MM.1S (cell line): Measurements from ENCODE around the gene BMERB1.
"Not testable (repeated sequence)": the region's sequence is repeated elsewhere in the genome, so short reads cannot be mapped to it uniquely, and the experiment has no call there.

Experiments
- DNase-seq: peaks from one replicate; pipeline ENCODE4 v3.0.0-alpha.2; 2015
- H2AFZ ChIP-seq: fragments of 300-600 bp; sonication (generic); 2 replicates; pipeline ENCODE4 v1.6.0; 2016; ENCODE audit warnings: antibody characterized with exemption, low read length
- H3F3A ChIP-seq: fragments of 300-600 bp; sonication (generic); 2 replicates; pipeline ENCODE4 v1.6.1; 2016; ENCODE audit warnings: mild to moderate bottlenecking, antibody characterized with exemption, low read length, moderate library complexity, mixed read lengths; ENCODE audit not compliant: insufficient read depth
- H3K27ac ChIP-seq: fragments of 300-600 bp; sonication (generic); 2 replicates; pipeline ENCODE4 v1.5.1; 2016; ENCODE audit warnings: mild to moderate bottlenecking, low read length
- H3K27me3 ChIP-seq: fragments of 300-600 bp; sonication (generic); replicated peaks from 2 replicates; pipeline ENCODE4 v1.6.0; 2016; ENCODE audit warnings: low read length; ENCODE audit not compliant: insufficient read depth
- H3K36me3 ChIP-seq: fragments of 300-600 bp; sonication (generic); replicated peaks from 2 replicates; pipeline ENCODE4 v1.6.1; 2016; ENCODE audit warnings: mild to moderate bottlenecking, low read length, mixed read lengths; ENCODE audit not compliant: insufficient read depth
- H3K4me1 ChIP-seq: fragments of 300-600 bp; sonication (generic); 2 replicates; pipeline ENCODE4 v1.6.1; 2016; ENCODE audit warnings: low read length, mixed read lengths
- H3K4me2 ChIP-seq: fragments of 300-600 bp; sonication (generic); 2 replicates; pipeline ENCODE4 v1.6.0; 2016; ENCODE audit warnings: low read depth, low read length
- H3K4me3 ChIP-seq: fragments of 300-600 bp; sonication (generic); 2 replicates; pipeline ENCODE4 v1.5.1; 2016; ENCODE audit warnings: low read length, mixed read lengths
- H3K79me2 ChIP-seq: fragments of 300-600 bp; sonication (generic); 2 replicates; pipeline ENCODE4 v1.6.1; 2016; ENCODE audit warnings: mixed run types, low read length, mixed read lengths
- H3K9ac ChIP-seq: fragments of 300-600 bp; sonication (generic); 2 replicates; pipeline ENCODE4 v1.6.1; 2016; ENCODE audit warnings: low read length, mixed read lengths
- H3K9me2 ChIP-seq: fragments of 300-600 bp; sonication (generic); replicated peaks from 2 replicates; pipeline ENCODE4 v1.6.1; 2016; ENCODE audit warnings: mild to moderate bottlenecking, low read length, mixed read lengths; ENCODE audit not compliant: insufficient read depth
- H3K9me3 ChIP-seq: fragments of 300-600 bp; sonication (generic); replicated peaks from 2 replicates; pipeline ENCODE4 v1.6.1; 2016; ENCODE audit warnings: mild to moderate bottlenecking, low read length, mixed read lengths; ENCODE audit not compliant: insufficient read depth
- H4K20me1 ChIP-seq: fragments of 300-600 bp; sonication (generic); 2 replicates; pipeline ENCODE4 v1.6.1; 2016; ENCODE audit warnings: mild to moderate bottlenecking, low read length, moderate library complexity, mixed read lengths; ENCODE audit not compliant: insufficient read depth
- CTCF ChIP-seq: fragments of 300-600 bp; sonication (generic); IDR thresholded peaks from 2 replicates; pipeline ENCODE4 v1.5.1; 2016; ENCODE audit warnings: antibody characterized with exemption, low read length, mixed read lengths
- EZH2 ChIP-seq: fragments of 300-600 bp; sonication (generic); optimal IDR thresholded peaks from 2 replicates; pipeline ENCODE3; 2017; ENCODE audit warnings: low read depth, mild to moderate bottlenecking, antibody characterized with exemption, low read length, mixed read lengths
- EZH2phosphoT487 ChIP-seq: fragments of 300-600 bp; sonication (generic); IDR thresholded peaks from 2 replicates; pipeline ENCODE4 v1.6.1; 2018; ENCODE audit warnings: antibody characterized with exemption, low read length

BMERB1 gene

GRCh38 chr16:15434425-15435215 is at the start of gene BMERB1:
TSS of gene BMERB1 (plus strand) at chr16:15434588. CDS start at chr16:15434654, 66 bp downstream.
- H4K20me1 ChIP-seq = no peaks in the 10 kb centered on the region
- H3K27me3 ChIP-seq = no peaks in the 10 kb centered on the region; the same call in 1 of the 2 replicates
- H3K79me2 ChIP-seq = no peaks in the 10 kb centered on the region
- peak within 1 kb of the TSS; percentile 69 for H2AFZ ChIP-seq
- H3K4me2 ChIP-seq = peak within 1 kb of the TSS; percentile 96
- peak within 1 kb of the TSS; percentile 67 for H3K4me3 ChIP-seq
- DNase-seq = peak; percentile 39
- peaks cover 3% of the 10 kb centered on the region; the same call in 1 of the 2 replicates for H3K4me1 ChIP-seq
- H3F3A ChIP-seq = no peaks in the 10 kb centered on the region
- H3K9me2 ChIP-seq = no peaks in the 10 kb centered on the region
- no peak for TF ChIP-seq EZH2
- TF ChIP-seq CTCF = no peak
- TF ChIP-seq EZH2phosphoT487 = no peak
- H3K27ac ChIP-seq = no peak within 1 kb of the TSS
- H3K36me3 ChIP-seq = no peaks in the 10 kb centered on the region
- no peak within 1 kb of the TSS for H3K9ac ChIP-seq
- no peaks in the 10 kb centered on the region for H3K9me3 ChIP-seq

- H3K4me2 ChIP-seq, H3K4me1 ChIP-seq, H3K79me2 ChIP-seq, H3K9me2 ChIP-seq, H3K4me3 ChIP-seq, H3K36me3 ChIP-seq, H3K9me3 ChIP-seq, DNase-seq, H3K9ac ChIP-seq, H4K20me1 ChIP-seq, H3F3A ChIP-seq, H2AFZ ChIP-seq, H3K27ac ChIP-seq, H3K27me3 ChIP-seq: not testable (repeated sequence)
These were observed 46.3 kb upstream of the BMERB1 start for GRCh38 chr16:15388060-15388459.

- not testable (repeated sequence) for H3K36me3 ChIP-seq, H3K27ac ChIP-seq, H3F3A ChIP-seq, H4K20me1 ChIP-seq, H3K79me2 ChIP-seq, H3K4me2 ChIP-seq, H2AFZ ChIP-seq, H3K9me2 ChIP-seq, H3K4me1 ChIP-seq, H3K9ac ChIP-seq, DNase-seq, H3K4me3 ChIP-seq, H3K27me3 ChIP-seq, H3K9me3 ChIP-seq
These were observed 44.5 kb upstream of the BMERB1 start for GRCh38 chr16:15389916-15390315.

- not testable (repeated sequence) for H3K9me3 ChIP-seq, H4K20me1 ChIP-seq, H3K79me2 ChIP-seq, H3K36me3 ChIP-seq, DNase-seq, H3F3A ChIP-seq, H3K9ac ChIP-seq, H3K27me3 ChIP-seq, H3K4me1 ChIP-seq, H2AFZ ChIP-seq, H3K4me3 ChIP-seq, H3K27ac ChIP-seq, H3K4me2 ChIP-seq, H3K9me2 ChIP-seq
These were observed 41.4 kb upstream of the BMERB1 start for GRCh38 chr16:15393025-15393424.

GRCh38 chr16:15395631-15396508 is 38.5 kb upstream of the BMERB1 start, which contains the start of gene MPV17L:
TSS of gene MPV17L (plus strand) at chr16:15395754. CDS start at chr16:15395898, 144 bp downstream.
- not testable (repeated sequence) for H3K9ac ChIP-seq, DNase-seq

GRCh38 chr16:15396509-15396829 is 37.9 kb upstream of the BMERB1 start:
- not testable (repeated sequence) for H3K27me3 ChIP-seq, H3K4me1 ChIP-seq, H3K9me2 ChIP-seq, DNase-seq, H3K27ac ChIP-seq, H3K36me3 ChIP-seq, H2AFZ ChIP-seq, H3K4me2 ChIP-seq, H3K79me2 ChIP-seq, H3K9ac ChIP-seq, H3K4me3 ChIP-seq, H4K20me1 ChIP-seq, H3F3A ChIP-seq, H3K9me3 ChIP-seq

More at GRCh38 chr16:15395631-15396508, 38.5 kb upstream of the BMERB1 start, which contains the start of gene MPV17L:
- H4K20me1 ChIP-seq, H3K4me2 ChIP-seq, H3K27ac ChIP-seq, H2AFZ ChIP-seq, H3K36me3 ChIP-seq, H3K27me3 ChIP-seq, H3K4me3 ChIP-seq, H3K79me2 ChIP-seq, H3K9me2 ChIP-seq, H3K4me1 ChIP-seq, H3F3A ChIP-seq, H3K9me3 ChIP-seq: not testable (repeated sequence)
